Measurements from ENCODE around the gene LRRC27.

DNA sequence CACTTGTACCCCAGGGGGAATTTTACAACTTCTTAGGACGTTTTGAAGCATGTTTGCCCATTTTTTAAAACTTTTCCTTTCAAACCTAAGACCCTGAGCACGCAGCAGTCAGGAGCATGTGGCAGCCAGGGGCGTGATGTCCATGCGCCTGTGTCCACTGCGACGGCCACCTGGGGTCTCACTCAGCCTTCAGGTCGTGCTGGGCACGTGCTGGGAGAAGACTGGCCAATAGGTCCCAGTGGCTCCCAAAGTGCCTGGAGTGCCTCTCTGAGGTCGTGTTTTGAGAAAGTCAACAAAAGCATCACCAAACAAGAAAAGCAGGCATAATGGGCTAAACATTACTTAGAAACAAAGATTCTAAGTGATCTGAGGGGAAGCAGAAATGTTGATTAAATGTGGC is 14.8 kb downstream of the LRRC27 start:
- TF ChIP-seq, protein P1, sequence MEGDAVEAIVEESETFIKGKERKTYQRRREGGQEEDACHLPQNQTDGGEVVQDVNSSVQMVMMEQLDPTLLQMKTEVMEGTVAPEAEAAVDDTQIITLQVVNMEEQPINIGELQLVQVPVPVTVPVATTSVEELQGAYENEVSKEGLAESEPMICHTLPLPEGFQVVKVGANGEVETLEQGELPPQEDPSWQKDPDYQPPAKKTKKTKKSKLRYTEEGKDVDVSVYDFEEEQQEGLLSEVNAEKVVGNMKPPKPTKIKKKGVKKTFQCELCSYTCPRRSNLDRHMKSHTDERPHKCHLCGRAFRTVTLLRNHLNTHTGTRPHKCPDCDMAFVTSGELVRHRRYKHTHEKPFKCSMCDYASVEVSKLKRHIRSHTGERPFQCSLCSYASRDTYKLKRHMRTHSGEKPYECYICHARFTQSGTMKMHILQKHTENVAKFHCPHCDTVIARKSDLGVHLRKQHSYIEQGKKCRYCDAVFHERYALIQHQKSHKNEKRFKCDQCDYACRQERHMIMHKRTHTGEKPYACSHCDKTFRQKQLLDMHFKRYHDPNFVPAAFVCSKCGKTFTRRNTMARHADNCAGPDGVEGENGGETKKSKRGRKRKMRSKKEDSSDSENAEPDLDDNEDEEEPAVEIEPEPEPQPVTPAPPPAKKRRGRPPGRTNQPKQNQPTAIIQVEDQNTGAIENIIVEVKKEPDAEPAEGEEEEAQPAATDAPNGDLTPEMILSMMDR (IDR thresholded peaks at IDR 0.05) = no peak
- no peak for TF ChIP-seq POLR2A (IDR thresholded peaks at IDR 0.05)

Measured in Peyer's patch (tissue), 4 donors.